HG02759 (cell line): ENCODE results near the gene SENP8.
A peak's percentile ranks its signal among the peaks of the same experiment; 100 is the strongest.

ENCODE experiments used
- ATAC-seq: cut with Tn5 transposase; IDR thresholded peaks from one replicate; pipeline ENCODE4 v1.9.1; 2021; ENCODE audit warnings: mild to moderate bottlenecking, moderate library complexity; ENCODE audit not compliant: unreplicated experiment

Gene SENP8

DNA sequence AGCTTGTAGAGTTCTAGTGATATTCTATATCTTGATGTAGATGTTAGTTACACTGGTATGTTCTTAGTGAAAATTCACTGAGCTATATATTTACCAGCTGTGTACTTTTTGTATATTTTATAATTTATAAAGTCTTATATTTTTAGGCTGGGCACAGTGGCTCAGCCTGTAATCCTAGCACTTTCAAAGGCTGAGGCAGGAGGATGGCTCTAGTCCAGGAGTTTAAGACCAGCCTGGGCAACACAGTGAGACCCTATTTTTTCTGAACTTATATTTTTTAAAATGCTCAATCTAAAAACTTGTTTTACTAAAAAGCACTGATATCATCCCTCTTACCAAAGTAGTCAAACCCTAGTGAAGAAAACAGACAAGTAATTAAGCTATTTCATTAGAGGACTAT, 5.4 kb upstream of the SENP8 start:
- ATAC-seq = no peak

DNA sequence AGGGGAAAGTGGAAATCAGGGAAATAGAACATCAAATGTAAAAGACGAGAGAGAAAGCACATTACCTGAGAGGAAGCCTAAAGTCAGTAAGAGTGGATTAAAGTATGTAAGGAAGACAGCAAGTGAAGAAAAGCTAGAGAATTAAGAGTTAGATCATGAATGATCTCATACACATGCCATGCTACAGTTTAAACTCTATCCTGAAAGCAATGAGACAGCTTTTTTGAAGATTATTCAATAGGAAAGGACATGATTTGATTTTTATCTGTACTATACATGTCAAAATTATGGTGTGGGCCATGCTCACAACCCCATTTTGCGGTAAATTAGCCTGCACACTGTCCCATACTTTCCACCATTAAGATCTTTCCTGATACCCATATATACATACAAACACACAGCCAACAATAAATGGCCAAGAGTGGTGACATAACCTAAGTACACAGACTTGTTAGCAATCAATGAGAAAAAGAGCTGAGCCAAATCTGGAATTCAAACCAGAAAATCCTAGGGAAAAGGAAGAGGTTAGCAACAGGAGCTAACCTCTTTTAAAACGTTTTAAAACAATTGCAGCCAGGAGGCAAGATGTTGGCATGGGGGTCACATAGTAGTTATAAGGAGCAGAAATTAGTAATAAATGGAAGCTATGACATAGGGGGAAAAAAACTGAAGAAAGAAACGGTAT, 4.7 kb upstream of the SENP8 start:
- no peak for ATAC-seq

DNA sequence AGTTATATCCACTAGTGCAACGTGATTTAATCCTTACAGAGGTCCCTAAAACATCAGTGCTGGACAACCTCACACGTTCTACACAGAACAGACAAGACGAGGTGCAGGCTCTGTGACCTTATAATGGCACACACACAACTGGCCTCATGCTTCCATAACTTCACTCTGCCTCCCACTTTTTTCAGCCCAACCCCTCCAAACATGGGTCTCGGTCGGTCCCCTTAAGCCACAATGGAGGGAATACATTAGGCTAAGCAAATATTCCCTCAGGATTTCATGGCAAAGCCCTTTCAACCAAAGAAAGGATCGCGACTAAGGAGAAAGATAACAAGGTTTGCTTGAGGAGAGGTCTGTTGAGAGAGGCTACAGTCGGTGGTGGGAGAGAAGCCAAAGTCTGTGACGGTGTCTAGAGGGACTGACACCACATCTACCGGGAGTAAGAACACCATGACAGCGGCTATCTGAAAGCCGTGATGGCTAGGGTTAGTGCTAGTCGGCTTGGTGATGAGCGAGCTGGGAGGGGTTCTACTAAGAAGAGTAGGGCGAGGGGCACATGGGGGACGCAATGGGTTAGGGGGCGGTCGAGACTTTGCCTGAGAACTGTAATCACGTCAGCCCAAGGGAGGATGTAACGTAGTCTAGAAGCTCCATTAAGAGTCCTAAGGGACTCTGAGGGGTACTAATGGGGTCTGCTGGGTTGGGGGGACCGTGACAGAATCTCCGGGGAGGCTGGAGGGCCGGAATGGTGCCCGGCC, 1.3 kb upstream of the SENP8 start:
- ATAC-seq = no peak

DNA sequence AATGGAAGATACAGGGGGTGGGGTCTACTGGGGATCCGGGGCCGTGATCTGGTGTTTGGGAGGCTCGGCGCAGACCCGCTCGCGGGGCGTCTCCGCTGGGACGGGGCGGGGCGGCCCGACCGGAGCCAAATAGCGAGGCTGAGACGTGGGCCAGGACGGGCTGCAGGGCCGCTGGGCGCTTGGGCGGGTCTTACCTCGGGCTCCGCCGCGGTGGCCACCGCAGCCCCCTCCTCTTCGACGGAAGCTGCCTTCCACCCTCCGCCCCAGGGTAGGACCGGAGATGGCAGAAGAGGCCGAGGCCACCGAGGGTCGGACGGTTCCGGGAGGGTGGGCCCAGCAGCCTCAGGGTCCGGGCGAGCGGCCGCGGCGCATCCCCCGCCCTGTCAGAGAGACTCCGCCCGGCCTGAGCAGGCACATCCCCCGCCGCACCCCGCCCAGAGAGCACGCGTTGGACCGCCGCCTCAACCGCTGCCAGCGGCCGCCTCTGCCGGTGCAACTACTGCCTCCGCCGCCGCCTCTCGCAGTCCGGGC, 652 bp upstream of the SENP8 start:
- ATAC-seq = peak; percentile 69

DNA sequence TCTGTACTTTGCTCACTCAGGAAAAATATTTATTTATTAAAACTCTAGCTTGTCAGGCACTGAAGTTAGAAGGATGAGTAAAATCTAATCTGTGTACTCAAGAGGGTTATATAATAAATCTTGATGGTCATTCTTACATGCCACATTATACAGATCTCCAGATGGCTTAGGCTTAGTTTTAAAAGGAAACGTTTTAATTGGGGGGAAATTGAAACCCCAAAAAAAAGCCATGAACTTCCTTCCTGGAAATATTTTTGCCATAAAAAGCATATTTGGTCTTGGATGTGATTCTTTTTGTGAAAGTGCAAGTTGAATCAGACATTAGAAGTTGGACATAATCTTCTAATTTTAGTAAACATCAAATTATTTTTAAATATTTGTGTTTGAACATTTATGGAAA, 6.0 kb downstream of the SENP8 start:
- ATAC-seq = no peak

DNA sequence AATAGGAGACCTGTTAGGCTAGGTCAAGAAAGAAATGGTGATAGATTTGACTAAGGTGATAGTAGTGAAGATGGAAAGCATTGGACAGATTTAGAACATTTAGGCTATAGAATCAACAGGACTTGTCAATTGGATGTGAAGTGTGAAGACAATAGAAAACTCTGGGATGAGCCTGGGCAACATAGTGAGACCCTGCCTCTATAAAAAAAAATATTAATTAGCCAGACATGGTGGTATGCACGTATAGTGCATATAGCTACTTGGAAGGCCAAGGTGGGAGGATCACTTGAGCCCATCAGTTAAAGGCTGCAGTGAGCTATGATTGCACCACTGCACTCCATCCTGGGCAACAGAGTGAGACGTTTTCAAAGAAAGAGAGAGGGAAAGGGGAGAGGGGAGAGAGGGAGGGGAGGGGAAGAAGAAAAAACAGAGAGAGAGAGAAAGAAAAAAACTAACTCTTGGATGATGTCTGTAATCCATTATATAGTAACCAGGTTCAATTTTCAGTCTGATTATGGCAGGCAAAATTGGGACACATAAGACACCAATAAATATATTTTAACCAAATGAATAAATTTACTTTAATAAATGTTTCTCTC, 9.6 kb downstream of the SENP8 start:
- ATAC-seq = no peak

DNA sequence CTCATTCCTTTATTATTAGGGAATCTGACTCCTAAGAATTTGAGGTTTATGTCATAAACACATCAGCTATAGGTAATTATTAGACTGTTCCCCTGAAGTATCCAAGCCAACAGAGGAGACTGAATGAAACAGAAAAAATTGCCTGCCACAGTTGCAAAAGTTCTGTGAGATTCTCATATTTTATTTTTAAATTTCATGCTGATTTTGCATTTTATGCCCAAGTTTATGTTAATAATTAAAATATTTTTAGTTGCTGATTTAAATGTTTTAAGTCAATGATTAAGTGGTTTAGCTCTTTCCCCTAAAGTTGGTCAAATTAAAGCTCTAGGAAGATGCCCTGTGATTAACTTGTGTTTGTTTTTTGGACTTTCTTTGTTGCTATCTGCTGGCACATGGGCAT, 10.2 kb downstream of the SENP8 start:
- ATAC-seq = no peak

DNA sequence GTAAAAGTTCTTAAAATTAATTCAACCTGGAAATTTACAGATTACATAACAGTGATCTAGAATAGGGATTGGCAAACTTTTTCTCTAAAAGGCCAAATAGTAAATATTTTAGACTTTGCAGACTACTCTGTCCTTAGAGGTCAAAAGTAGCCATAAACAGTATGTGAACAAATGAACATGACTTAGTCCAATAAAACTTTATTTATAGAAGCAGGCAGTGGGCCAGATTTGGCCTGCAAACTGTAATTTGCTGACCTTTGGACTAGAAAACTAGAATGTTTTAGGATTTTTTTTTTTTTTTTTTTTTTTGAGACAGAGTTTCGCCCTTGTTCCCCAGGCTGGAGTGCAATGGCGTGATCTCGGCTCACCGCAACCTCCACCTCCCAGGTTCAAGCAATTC, 12.1 kb downstream of the SENP8 start:
- ATAC-seq = no peak

DNA sequence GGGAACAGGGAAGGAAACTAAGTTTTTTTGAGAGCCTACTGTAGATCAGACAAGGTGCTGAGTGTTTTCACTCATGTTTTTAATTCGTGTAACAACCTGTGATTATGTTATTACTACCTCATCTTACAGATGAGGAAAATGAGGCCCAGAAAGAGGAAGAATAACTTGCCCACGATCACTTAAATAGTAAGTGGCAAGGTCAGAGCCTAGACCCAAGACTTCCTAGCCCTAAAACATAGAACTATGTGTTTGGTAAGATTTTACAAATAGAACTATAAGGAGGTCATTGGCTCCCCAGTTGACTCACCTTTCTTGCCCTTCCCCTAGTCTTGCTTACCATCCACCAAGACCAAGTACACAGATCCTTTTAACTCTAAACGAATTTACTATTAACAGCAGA, 13.7 kb downstream of the SENP8 start:
- ATAC-seq = no peak

DNA sequence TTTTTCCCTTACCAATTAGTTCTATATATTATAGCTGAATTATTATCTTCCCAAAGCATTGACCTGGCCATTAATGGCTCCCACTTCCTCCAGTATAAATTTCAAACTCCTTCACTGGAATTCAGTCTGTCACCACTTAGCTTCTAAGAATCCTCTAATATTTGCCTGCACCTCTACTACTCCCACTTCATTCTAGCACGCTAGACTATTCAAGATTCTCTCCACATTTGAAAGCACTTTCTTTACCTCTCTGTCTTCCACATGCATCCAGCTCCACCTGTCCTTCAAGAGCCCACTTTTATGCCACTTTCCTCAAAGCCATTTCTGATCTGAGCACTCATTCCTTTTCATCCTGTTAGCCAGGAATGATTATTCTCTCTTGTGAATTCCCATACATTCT, 15.0 kb downstream of the SENP8 start:
- no peak for ATAC-seq

DNA sequence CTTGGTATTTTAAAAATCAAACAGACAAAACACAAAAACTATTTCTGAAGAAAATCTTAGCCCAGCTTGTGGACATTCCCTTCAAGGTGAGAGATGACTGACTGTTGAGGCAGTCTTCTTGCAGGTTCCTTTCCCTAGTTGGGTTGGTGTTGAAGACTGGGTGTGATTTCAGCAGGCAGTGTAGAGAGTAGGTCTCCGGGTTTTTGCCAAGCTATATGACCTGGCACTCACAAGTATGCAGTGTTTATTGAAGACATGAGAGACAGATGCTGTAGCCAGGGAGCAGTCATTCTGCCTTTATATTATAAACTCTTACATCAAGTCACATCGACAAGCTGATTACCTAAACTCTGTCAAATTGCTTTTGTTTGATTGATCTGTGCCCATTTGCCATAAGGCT, 17.5 kb downstream of the SENP8 start:
- ATAC-seq = no peak

DNA sequence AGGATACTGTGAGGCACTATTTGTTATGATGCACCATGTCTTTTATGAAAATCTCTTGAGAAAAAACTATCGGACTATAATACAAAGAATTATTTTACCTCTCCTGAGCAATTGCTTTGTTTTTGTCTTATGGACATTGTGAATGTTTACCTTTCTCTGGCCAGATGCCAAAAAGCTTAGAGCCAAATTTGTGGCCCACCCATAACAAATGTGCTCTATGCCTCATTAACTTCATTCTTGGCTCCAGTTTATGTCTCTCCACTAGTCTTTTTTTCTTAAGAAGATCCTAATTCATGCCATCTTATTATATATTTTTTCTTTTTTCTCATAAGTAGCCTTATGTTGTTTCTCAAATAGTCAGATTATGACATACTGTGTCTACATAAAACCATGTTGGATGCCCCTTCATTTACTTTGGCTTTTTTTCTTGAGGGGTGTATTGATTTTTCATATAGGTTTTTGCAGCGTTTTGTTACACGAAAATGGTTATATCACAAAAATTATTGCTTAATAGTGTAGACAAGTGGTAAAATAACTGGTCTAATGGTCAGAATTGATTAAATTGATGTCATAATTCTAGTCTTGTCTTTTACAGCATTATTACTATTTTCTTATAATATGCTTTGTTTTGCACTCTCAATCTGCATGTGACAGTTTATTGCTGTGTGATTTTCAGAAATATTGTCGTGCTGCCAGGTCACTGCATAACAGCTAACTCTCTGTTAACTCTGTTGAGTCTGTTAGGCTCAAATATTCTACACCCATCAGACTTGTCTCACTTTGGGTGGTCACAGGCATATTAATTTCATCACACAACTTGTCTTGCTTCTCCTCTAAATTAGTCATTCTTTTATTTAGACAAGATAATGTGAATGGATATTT, 18.2 kb downstream of the SENP8 start:
- no peak for ATAC-seq

DNA sequence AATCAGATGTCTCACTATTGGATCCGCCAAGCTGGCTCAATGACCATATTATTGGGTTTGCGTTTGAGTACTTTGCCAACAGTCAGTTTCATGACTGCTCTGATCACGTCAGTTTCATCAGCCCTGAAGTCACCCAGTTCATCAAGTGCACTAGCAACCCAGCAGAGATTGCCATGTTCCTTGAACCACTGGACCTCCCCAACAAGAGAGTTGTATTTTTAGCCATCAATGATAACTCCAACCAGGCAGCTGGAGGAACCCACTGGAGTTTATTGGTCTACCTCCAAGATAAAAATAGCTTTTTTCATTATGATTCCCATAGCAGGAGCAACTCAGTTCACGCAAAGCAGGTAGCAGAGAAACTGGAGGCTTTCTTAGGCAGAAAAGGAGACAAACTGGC, 21.5 kb downstream of the SENP8 start:
- no peak for ATAC-seq

DNA sequence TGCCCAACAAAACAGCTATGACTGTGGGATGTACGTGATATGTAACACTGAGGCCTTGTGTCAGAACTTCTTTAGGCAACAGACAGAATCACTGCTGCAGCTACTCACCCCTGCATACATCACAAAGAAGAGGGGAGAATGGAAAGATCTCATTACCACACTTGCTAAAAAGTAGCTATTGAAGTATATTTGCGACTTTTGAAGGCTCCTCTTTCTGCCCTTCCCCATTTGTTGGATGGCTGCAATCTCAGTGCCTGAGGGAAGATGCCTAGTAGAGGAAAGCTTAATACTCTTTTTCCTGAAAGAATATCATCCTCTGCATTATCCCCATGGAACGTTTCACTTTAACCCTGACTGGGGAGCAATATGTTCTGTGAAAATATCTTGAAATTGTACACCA, 21.9 kb downstream of the SENP8 start:
- ATAC-seq = no peak

DNA sequence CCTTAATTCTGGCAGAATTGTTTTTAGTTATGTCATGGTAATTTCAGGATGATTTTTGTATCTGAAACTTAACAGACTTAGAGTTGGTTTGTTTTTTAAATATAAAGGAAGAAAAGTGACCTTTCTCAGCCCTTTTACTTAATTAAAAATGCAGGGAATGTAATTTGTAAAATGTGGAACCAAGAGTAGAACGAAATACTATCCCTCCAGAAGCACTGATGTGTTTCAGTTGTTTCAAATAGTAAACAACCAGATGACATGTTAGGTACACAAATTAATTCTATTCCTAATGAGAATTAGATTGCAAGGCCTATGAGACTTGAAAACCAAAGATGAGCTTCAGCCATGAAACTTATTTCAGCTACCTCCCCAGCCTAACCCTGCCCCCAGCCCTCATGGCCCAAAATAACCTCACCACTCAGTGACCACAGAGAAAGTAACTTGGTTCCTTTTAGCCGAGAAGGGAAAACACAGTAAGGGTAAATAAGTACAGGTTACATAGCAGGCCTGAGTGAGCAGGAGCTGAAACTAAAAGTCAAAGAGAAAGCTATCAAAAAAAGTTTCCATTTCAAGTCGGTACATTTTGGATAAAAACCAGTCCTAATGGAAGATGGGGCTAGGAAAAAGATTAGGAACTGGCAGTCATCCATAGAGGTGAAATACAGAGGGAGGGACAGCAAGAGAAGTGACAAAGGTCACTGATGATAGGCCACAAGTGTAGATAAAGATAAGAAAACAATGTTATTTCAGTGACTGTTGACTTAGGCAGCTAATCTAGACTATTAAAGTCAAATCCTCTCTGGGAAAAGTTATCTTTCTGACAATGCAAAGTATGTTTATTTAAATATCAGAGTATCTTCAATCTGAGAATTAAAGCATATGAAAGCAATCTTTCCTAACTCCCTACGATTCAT, 23.2 kb downstream of the SENP8 start:
- ATAC-seq = peak; percentile 100

DNA sequence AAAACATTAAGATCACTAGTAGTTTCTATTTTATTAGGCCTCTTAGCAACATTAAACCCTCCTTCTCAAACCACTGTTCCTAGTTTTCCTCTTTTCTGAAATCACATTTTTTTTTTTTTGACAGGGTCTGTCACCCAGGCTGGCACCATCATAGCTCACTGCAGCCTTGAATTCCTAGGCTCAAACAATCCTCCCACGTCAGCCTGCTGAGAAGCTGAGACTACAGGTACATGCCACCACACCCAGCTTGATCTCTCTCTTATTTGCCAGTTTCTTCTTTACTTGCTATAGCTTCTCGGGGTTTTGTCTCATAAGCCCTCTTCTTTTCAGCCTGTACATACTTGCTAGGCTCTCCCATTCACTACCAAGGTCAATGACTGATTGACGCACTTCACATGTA, 28.0 kb downstream of the SENP8 start:
- no peak for ATAC-seq

DNA sequence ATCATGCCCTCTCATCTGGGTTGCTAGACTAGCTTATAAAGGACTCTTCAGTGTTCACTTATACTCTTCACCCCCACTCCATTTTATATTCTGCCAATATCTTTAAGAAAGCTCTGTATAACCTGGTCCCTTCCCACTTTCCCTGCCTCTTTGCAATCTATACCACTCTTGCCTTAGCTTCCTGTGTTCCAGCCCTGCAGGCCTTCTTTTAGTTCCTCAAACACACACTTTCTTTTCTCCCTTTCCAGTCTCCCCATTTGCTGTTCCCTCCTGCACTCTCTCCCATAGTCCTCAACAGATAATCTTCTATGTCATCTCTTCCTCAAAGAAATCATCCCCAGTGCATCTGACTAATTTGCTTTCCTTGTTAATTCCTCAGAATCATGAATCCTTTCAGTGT, 28.7 kb downstream of the SENP8 start:
- no peak for ATAC-seq

DNA sequence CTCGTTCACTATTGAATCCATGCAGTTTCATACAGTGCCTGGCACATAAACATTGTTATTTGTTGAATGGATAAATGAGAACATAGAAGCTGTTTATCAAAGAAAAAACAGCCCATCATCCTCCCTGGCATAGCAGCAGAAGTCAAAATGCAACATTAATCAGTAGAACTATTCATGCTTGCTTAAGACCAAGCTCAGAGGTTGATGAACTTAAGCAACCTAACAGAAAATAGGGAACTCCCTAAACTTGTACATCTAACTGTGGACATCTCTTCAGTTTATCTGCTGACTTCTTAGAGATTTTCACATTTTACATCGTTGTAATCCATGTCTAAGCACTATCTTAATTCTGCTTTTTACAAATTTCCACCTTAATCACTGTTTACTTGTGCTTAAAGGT, 29.2 kb downstream of the SENP8 start:
- ATAC-seq = no peak

DNA sequence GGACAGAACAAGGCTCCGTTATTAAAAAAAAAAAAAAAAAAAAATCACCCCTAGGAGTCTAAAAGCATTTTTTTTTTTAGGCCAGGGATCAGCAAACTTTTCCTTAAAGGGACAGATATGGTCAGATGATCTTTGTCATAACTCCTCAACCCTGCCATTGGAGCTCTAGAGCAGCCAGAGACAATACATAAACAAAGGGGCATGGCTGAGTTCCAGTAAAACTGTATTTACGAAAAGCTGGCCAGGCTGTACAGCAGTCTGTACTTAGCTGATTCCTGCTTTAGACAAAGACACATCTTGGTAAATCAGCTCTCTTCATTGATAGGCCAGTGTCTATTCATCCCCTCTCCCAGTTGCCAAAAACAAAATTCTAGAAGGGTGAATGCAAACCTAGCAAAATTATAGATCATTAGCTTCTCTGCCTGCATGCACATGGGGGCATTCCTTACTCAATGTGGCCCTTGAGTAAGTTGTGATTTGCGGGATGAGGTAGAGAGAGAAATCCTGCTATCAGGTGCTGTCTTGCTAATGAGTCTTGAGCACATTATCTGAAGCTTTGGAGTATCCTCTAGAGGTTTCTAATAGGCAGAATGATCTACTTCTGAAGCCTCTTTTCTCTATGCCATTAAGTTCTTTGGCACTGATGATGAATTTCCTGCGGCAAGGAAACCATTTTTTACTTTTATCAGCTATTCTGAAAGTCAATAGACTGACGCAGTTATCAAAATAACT, 35.2 kb downstream of the SENP8 start:
- no peak for ATAC-seq
